ENCODE data around the gene MAGI2.

Gene MAGI2

DNA sequence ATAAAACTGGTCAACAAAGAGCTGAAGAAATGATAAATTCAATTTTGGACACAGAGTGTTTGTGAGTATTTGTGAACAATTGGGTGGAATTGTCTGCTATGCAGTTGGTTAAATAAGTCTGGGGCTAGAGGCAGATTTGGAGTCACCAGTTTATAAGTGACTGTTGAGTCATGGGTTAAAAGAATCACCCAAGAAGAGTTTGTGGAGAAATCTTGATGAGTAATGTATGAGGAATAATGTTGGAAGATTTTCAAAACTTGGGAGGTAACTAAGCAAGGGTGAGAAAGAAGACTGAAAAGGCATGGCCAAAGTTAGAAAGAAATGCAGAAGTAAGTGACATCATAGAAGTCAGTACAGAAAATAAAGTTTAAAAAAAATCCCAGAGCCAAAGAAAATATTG, 750.7 kb downstream of the MAGI2 start:
- Histone ChIP-seq H2AFZ (ENCODE audit: low read depth, low read length, severe bottlenecking) (no peak overlapping the region), H3K9me3 (ENCODE audit: insufficient read depth, low read length) (no peaks in the 10 kb centered on the region), H3K36me3 (ENCODE audit: low read length) (no peaks in the 10 kb centered on the region), H3K4me2 (ENCODE audit: low read depth, low read length, poor library complexity, severe bottlenecking) (no peak overlapping the region), H3K4me3 (ENCODE audit: insufficient read depth, low read length, poor library complexity, severe bottlenecking) (no peak overlapping the region), H4K20me1 (ENCODE audit: low read depth, low read length) (no peaks in the 10 kb centered on the region), H3K79me2 (ENCODE audit: insufficient read depth, low read length) (no peaks in the 10 kb centered on the region), H3K27me3 (ENCODE audit: low read length) (no peaks in the 10 kb centered on the region), H3K27ac (ENCODE audit: low read depth, low read length) (no peak overlapping the region), H3F3A (ENCODE audit: insufficient read depth) (no peaks in the 10 kb centered on the region), H3K9me2 (replicated peaks; ENCODE audit: insufficient read depth, low read length) (no peaks in the 10 kb centered on the region), H3K9ac (ENCODE audit: low read length) (no peak overlapping the region)
- TF ChIP-seq EZH2phosphoT487 (conservative IDR thresholded peaks at IDR 0.05; ENCODE audit: low read length) (no peak), CTCF (IDR thresholded peaks at IDR 0.05; ENCODE audit: insufficient read depth, low read length, poor library complexity, severe bottlenecking) (no peak)

DNA sequence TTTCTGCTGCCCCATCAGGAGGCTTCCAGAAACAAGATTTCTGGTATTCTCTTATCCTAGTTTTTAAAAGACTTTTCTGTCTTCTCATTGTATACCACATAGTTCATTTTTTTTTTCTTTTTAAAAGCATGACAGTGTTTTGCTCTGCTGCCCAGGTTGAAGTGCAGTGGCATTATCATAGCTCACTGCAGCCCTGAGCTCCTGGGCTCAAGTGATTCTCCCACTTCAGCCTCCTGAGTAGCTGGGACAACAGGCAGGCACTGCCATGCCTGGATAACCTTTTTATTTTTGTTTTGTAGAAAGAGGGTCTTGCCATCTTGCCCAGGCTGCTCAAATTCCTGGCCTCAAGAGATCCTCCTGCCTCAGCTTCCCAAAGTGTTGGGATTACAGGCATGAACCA, 757.6 kb downstream of the MAGI2 start:
- Histone ChIP-seq H3K9me2 (replicated peaks; ENCODE audit: insufficient read depth, low read length) (no peaks in the 10 kb centered on the region), H2AFZ (ENCODE audit: low read depth, low read length, severe bottlenecking) (no peak overlapping the region)
- TF ChIP-seq CTCF (IDR thresholded peaks at IDR 0.05; ENCODE audit: insufficient read depth, low read length, poor library complexity, severe bottlenecking): no peak
- TF ChIP-seq EZH2phosphoT487 (conservative IDR thresholded peaks at IDR 0.05; ENCODE audit: low read length): no peak

DNA sequence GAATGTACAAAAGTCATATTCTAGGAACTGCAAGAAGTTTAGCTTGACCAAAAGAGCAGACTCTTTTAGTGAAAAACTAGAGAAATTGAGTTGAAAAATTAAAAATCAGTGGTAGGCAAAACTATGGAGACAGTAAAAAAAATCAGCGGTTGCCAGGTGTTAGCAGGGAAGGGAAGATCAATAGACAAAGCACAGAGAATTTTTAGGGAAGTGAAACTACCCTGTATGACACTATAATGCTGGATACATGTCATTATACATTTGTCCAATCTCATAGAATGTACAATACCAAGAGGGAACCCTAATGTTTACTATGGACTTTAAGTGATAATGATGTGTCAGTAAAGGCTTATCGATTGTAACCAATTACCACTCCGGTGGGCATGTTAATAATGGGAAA, 761.9 kb downstream of the MAGI2 start:
- H3K9me2 ChIP-seq (replicated peaks; ENCODE audit: insufficient read depth, low read length): no peaks in the 10 kb centered on the region
- H3K4me2 ChIP-seq (ENCODE audit: low read depth, low read length, poor library complexity, severe bottlenecking): no peak overlapping the region
- no peaks in the 10 kb centered on the region for H3K9me3 ChIP-seq (ENCODE audit: insufficient read depth, low read length)
- no peak overlapping the region for H3K4me3 ChIP-seq (ENCODE audit: insufficient read depth, low read length, poor library complexity, severe bottlenecking)
- H3K9ac ChIP-seq (ENCODE audit: low read length): no peak overlapping the region
- no peaks in the 10 kb centered on the region for H3K79me2 ChIP-seq (ENCODE audit: insufficient read depth, low read length)
- H3K27ac ChIP-seq (ENCODE audit: low read depth, low read length): no peak overlapping the region
- no peaks in the 10 kb centered on the region for H3K36me3 ChIP-seq (ENCODE audit: low read length)
- no peaks in the 10 kb centered on the region for H4K20me1 ChIP-seq (ENCODE audit: low read depth, low read length)
- H3K27me3 ChIP-seq (ENCODE audit: low read length): no peaks in the 10 kb centered on the region
- TF ChIP-seq CTCF (IDR thresholded peaks at IDR 0.05; ENCODE audit: insufficient read depth, low read length, poor library complexity, severe bottlenecking) (no peak), EZH2phosphoT487 (conservative IDR thresholded peaks at IDR 0.05; ENCODE audit: low read length) (no peak)
- H2AFZ ChIP-seq (ENCODE audit: low read depth, low read length, severe bottlenecking): no peak overlapping the region
- H3F3A ChIP-seq (ENCODE audit: insufficient read depth): no peaks in the 10 kb centered on the region

More for the DNA sequence above, 757.6 kb downstream of the MAGI2 start:
- Histone ChIP-seq H3K27ac (ENCODE audit: low read depth, low read length) (no peak overlapping the region), H4K20me1 (ENCODE audit: low read depth, low read length) (no peaks in the 10 kb centered on the region), H3K4me3 (ENCODE audit: insufficient read depth, low read length, poor library complexity, severe bottlenecking) (no peak overlapping the region), H3F3A (ENCODE audit: insufficient read depth) (no peaks in the 10 kb centered on the region), H3K4me2 (ENCODE audit: low read depth, low read length, poor library complexity, severe bottlenecking) (no peak overlapping the region), H3K9ac (ENCODE audit: low read length) (no peak overlapping the region), H3K27me3 (ENCODE audit: low read length) (no peaks in the 10 kb centered on the region), H3K36me3 (ENCODE audit: low read length) (no peaks in the 10 kb centered on the region), H3K79me2 (ENCODE audit: insufficient read depth, low read length) (no peaks in the 10 kb centered on the region), H3K9me3 (ENCODE audit: insufficient read depth, low read length) (no peaks in the 10 kb centered on the region)
